IPS-NIHi11 (cell line): ENCODE data around the gene RILPL1.

ENCODE experiments used
- DNase-seq: peaks from one replicate; pipeline ENCODE4 v3.0.0; 2012; ENCODE audit warnings: mixed read lengths, low spot score

Gene RILPL1

GRCh38 chr12:123427036-123427769 lies 106.3 kb downstream of the RILPL1 start:
- no peak for DNase-seq

- DNase-seq = peak; percentile 26
Observed at GRCh38 chr12:123421314-123421713, 112.2 kb downstream of the RILPL1 start.
